ENCODE results near the gene NR2C2AP.

- TF ChIP-seq, protein P1, sequence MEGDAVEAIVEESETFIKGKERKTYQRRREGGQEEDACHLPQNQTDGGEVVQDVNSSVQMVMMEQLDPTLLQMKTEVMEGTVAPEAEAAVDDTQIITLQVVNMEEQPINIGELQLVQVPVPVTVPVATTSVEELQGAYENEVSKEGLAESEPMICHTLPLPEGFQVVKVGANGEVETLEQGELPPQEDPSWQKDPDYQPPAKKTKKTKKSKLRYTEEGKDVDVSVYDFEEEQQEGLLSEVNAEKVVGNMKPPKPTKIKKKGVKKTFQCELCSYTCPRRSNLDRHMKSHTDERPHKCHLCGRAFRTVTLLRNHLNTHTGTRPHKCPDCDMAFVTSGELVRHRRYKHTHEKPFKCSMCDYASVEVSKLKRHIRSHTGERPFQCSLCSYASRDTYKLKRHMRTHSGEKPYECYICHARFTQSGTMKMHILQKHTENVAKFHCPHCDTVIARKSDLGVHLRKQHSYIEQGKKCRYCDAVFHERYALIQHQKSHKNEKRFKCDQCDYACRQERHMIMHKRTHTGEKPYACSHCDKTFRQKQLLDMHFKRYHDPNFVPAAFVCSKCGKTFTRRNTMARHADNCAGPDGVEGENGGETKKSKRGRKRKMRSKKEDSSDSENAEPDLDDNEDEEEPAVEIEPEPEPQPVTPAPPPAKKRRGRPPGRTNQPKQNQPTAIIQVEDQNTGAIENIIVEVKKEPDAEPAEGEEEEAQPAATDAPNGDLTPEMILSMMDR (IDR thresholded peaks at IDR 0.05): no peak
- TF ChIP-seq ZFX (IDR thresholded peaks at IDR 0.05; ENCODE audit: borderline replicate concordance): no peak
Measured at GRCh38 chr19:19236173-19236572, 33.0 kb upstream of the NR2C2AP start.
